ENCODE results near the gene CCM2L. TPM values are rescaled to one million over a fixed set of nuclear protein-coding genes. Genes with fewer than 3 reads are reported as not detected.
A peak's percentile ranks its signal among the peaks of the same experiment; 100 is the strongest.

Gene CCM2L
- total RNA-seq, 1 donor from 2014 or later: 9.7 TPM

- no peak for DNase-seq
Measured at GRCh38 chr20:31996996-31997395, 13.2 kb upstream of the CCM2L start.

GRCh38 chr20:31998246-31998645 lies 12.0 kb upstream of the CCM2L start:
- no peak for DNase-seq

- no peak for DNase-seq
Measured at GRCh38 chr20:32003325-32003724, 6.9 kb upstream of the CCM2L start.

- no peak for DNase-seq
Measured at GRCh38 chr20:32004963-32005362, 5.3 kb upstream of the CCM2L start.

- DNase-seq: no peak
Measured at GRCh38 chr20:32006053-32006452, 4.2 kb upstream of the CCM2L start.

GRCh38 chr20:32006841-32007786 lies 3.1 kb upstream of the CCM2L start:
- DNase-seq: no peak

- peak; percentile 11 for DNase-seq
Measured at GRCh38 chr20:32007787-32008616, 2.2 kb upstream of the CCM2L start.

GRCh38 chr20:32009564-32009963 lies 674 bp upstream of the CCM2L start:
- no peak for DNase-seq

- DNase-seq: no peak
Measured at GRCh38 chr20:32010666-32011065, 428 bp downstream of the CCM2L start.

GRCh38 chr20:32012159-32012688 lies 2.0 kb downstream of the CCM2L start:
- DNase-seq: no peak

- no peak for DNase-seq
Measured at GRCh38 chr20:32013326-32013725, 3.1 kb downstream of the CCM2L start.

- peak; percentile 12 for DNase-seq
Measured at GRCh38 chr20:32017711-32018251, 7.5 kb downstream of the CCM2L start.

- DNase-seq: peak; percentile 61
Measured at GRCh38 chr20:32018269-32019155, 8.3 kb downstream of the CCM2L start.

GRCh38 chr20:32019156-32019510 lies 8.9 kb downstream of the CCM2L start:
- peak; percentile 43 for DNase-seq

GRCh38 chr20:32019563-32020463 lies 9.6 kb downstream of the CCM2L start:
- no peak for DNase-seq

GRCh38 chr20:32021091-32021490 lies 10.9 kb downstream of the CCM2L start:
- no peak for DNase-seq

GRCh38 chr20:32024683-32025295 lies 14.6 kb downstream of the CCM2L start:
- no peak for DNase-seq

- no peak for DNase-seq
Measured at GRCh38 chr20:32027643-32028042, 17.4 kb downstream of the CCM2L start.

GRCh38 chr20:32028647-32029372 lies 18.6 kb downstream of the CCM2L start:
- peak; percentile 32 for DNase-seq

All from tongue (tissue), 2 donors.